CD14-positive monocyte (primary cell): Measurements from ENCODE around the gene NOTCH1. TPM values are rescaled to one million over a fixed set of nuclear protein-coding genes. Genes with fewer than 3 reads are reported as not detected.

Experiments
- DNase-seq, 3 donors: peaks; one replicate each; pipeline ENCODE4 v3.0.0-alpha.2; 2011 to 2022
- H2AFZ ChIP-seq: 2 replicates; pipeline ENCODE4 v1.6.0; 2012; ENCODE audit warnings: mild to moderate bottlenecking, low read depth, low read length, inconsistent platforms; ENCODE audit not compliant: insufficient read depth, poor library complexity, severe bottlenecking
- H3K27ac ChIP-seq, 2 donors: 1 replicate in 1 of 2; 2 replicates in 1 of 2; pipeline ENCODE4 v1.5.1; 2012 to 2013; ENCODE audit warnings: low read length in 2 of 2, control low read depth in 1 of 2, inconsistent platforms in 1 of 2, low read depth in 1 of 2, mild to moderate bottlenecking in 1 of 2
- H3K27me3 ChIP-seq, 2 donors: one replicate each; pipeline versions ENCODE4 v1.6.0 to v1.6.1; 2011 to 2013; ENCODE audit warnings: low read length in 2 of 2; ENCODE audit not compliant: control insufficient read depth in 2 of 2, insufficient read depth in 2 of 2
- H3K36me3 ChIP-seq, 2 donors: replicated peaks in 1 of 2; 1 replicate in 1 of 2; 2 replicates in 1 of 2; pipeline versions ENCODE4 v1.5.1 to v1.6.1; 2012 to 2013; ENCODE audit warnings: low read length in 2 of 2, control low read depth in 1 of 2, inconsistent platforms in 1 of 2, mild to moderate bottlenecking in 1 of 2; ENCODE audit not compliant: insufficient read depth in 2 of 2, control insufficient read depth in 1 of 2
- H3K4me1 ChIP-seq, 2 donors: 1 replicate in 1 of 2; 2 replicates in 1 of 2; pipeline versions ENCODE4 v1.5.1 to v1.6.1; 2012 to 2013; ENCODE audit warnings: low read length in 2 of 2, control low read depth in 1 of 2, inconsistent platforms in 1 of 2, mild to moderate bottlenecking in 1 of 2, moderate library complexity in 1 of 2; ENCODE audit not compliant: insufficient read depth in 2 of 2, control insufficient read depth in 1 of 2
- H3K4me2 ChIP-seq: replicated peaks from 2 replicates; pipeline ENCODE3; 2012; ENCODE audit warnings: low read length, moderate library complexity, mild to moderate bottlenecking; ENCODE audit not compliant: poor library complexity, severe bottlenecking; ENCODE audit errors: extremely low read depth
- H3K4me3 ChIP-seq, 3 experiments: fragments of 200-600 bp in 1 of 3; sonication (generic) in 1 of 3; replicated peaks in 1 of 3; 1 replicate in 2 of 3; 2 replicates in 1 of 3; pipeline ENCODE4 v1.5.1; 2011 to 2013; ENCODE audit warnings: low read length in 3 of 3, mild to moderate bottlenecking in 3 of 3, control low read depth in 2 of 3, low read depth in 2 of 3, inconsistent platforms in 1 of 3, moderate library complexity in 1 of 3
- H3K79me2 ChIP-seq: 2 replicates; pipeline ENCODE4 v1.6.0; 2012; ENCODE audit warnings: mild to moderate bottlenecking, control low read depth, inconsistent platforms, low read length, moderate library complexity; ENCODE audit not compliant: insufficient read depth
- H3K9ac ChIP-seq: 2 replicates; pipeline ENCODE4 v1.6.0; 2017; ENCODE audit warnings: low read length, mild to moderate bottlenecking; ENCODE audit not compliant: insufficient read depth, poor library complexity, severe bottlenecking
- H3K9me3 ChIP-seq, 2 donors: replicated peaks in 1 of 2; 1 replicate in 1 of 2; 2 replicates in 1 of 2; pipeline versions ENCODE4 v1.5.1 to v1.6.1; 2012 to 2013; ENCODE audit warnings: low read length in 2 of 2, control low read depth in 1 of 2; ENCODE audit not compliant: control insufficient read depth in 1 of 2, insufficient read depth in 1 of 2
- H4K20me1 ChIP-seq: 2 replicates; pipeline ENCODE4 v1.6.0; 2012; ENCODE audit warnings: mild to moderate bottlenecking, low read length, control low read depth, moderate library complexity; ENCODE audit not compliant: insufficient read depth
- H3K27ac Mint-ChIP-seq, 7 donors: one replicate each; pipeline ENCODE4 v1.8.0; 2020; ENCODE audit warnings: mild to moderate bottlenecking in 7 of 7, mixed read lengths in 7 of 7, moderate library complexity in 6 of 7, inconsistent platforms in 2 of 7
- H3K27me3 Mint-ChIP-seq, 3 donors: one replicate each; pipeline ENCODE4 v1.8.0; 2021 to 2022; ENCODE audit warnings: low read depth in 3 of 3, mild to moderate bottlenecking in 3 of 3, mixed read lengths in 3 of 3, moderate library complexity in 3 of 3, inconsistent platforms in 1 of 3
- H3K36me3 Mint-ChIP-seq, 2 donors: one replicate each; pipeline ENCODE4 v1.8.0; 2020; ENCODE audit warnings: mixed read lengths in 2 of 2, inconsistent platforms in 1 of 2, mild to moderate bottlenecking in 1 of 2
- H3K4me1 Mint-ChIP-seq: one replicate; pipeline ENCODE4 v1.8.0; 2020; ENCODE audit warnings: mild to moderate bottlenecking, mixed read lengths
- H3K4me3 Mint-ChIP-seq, 2 donors: one replicate each; pipeline ENCODE4 v1.8.0; 2020; ENCODE audit warnings: mild to moderate bottlenecking in 2 of 2, mixed read lengths in 2 of 2, moderate library complexity in 1 of 2
- H3K9me3 Mint-ChIP-seq, 7 donors: one replicate each; pipeline ENCODE4 v1.8.0; 2020 to 2022; ENCODE audit warnings: mixed read lengths in 7 of 7, mild to moderate bottlenecking in 6 of 7, moderate library complexity in 6 of 7, inconsistent platforms in 2 of 7
- WGBS: methylation state at CpG from one replicate; pipeline ENCODE4 v1.1.5; 2013; ENCODE audit warnings: missing lambda C conversion rate; ENCODE audit not compliant: insufficient coverage; 5-methylcytosine and 5-hydroxymethylcytosine counted together
- intact Hi-C, 2 donors: fragments of 100-400 bp; cut with micrococcal nuclease; formaldehyde crosslinking; loops; one replicate each; pipeline versions ENCODE4 v1.15.0 to v1.15.1; 2023
- polyA plus RNA-seq, 3 donors: library from polyadenylated mRNA; depleted of rRNA in 1 of 3; unstranded in 2 of 3; stranded (reverse) in 1 of 3; fragments of 300-500 nt in 2 of 3; fragments of >200 nt in 1 of 3; fragmentation: Illumina TruSeq in 2 of 3; gene quantifications; 1 replicate in 2 of 3; 2 replicates in 1 of 3; pipeline ENCODE4 v1.2.3, GENCODE V29; 2012 to 2021
- TF ChIP-seq, protein P1 (sequence below): fragments of 200-600 bp; IDR thresholded peaks from one replicate; pipeline ENCODE4 v1.8.0; 2022; ENCODE audit warnings: antibody characterized with exemption, mild to moderate bottlenecking

NOTCH1 gene
- polyA plus RNA-seq, 3 donors: 1.4 to 33.0 (median 2.2) TPM

DNA sequence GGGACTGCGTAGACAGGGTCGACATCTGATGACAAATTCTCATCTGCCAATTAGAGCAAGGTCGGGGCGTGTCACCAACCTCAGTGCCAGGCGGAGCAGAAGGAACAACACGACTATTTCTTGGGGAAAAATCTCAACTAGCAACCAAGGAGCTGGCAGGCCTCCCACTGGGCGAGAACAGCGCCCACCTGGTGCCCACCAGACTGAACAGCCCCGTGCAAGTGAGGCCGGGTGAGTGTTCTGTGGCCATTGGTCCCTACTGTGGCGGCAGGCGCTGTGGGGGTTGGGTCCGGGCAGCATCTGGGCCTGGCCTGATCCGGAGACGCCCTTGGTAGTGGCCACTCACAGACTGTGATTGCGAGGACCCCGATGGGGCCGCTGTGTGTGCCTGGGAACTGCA, 11.5 kb downstream of the NOTCH1 start:
- Mint-ChIP-seq H3K27ac (peak overlapping the region; percentile 85 to 92 (median 89)), H3K27me3 (peaks cover 21 to 41% (median 25%) of the 10 kb centered on the region in 3 donors), H3K36me3 (peaks cover 33 to 55% of the 10 kb centered on the region in 2 donors), H3K4me3 (no peak overlapping the region), H3K9me3 (peaks cover 0 to 2% (median 0%) of the 10 kb centered on the region in 7 donors), H3K4me1 (peaks cover 68% of the 10 kb centered on the region)
- Histone ChIP-seq H3K79me2 (peaks cover 81% of the 10 kb centered on the region), H2AFZ (no peak overlapping the region), H3K9me3 (no peaks in the 10 kb centered on the region), H3K36me3 (peaks cover 9 to 21% of the 10 kb centered on the region in 2 donors), H3K4me2 (no peak overlapping the region), H3K27ac (peak overlapping the region; percentile 58 to 94), H3K27me3 (peaks cover 0 to 34% of the 10 kb centered on the region in 2 donors), H3K4me1 (peaks cover 69 to 92% of the 10 kb centered on the region in 2 donors), H4K20me1 (peaks cover 95% of the 10 kb centered on the region), H3K4me3 (no peak overlapping the region), H3K9ac (peak overlapping the region; percentile 84)
- 87% methylated on average over 18 of the region's 18 CpGs for WGBS
- TF ChIP-seq, protein P1, sequence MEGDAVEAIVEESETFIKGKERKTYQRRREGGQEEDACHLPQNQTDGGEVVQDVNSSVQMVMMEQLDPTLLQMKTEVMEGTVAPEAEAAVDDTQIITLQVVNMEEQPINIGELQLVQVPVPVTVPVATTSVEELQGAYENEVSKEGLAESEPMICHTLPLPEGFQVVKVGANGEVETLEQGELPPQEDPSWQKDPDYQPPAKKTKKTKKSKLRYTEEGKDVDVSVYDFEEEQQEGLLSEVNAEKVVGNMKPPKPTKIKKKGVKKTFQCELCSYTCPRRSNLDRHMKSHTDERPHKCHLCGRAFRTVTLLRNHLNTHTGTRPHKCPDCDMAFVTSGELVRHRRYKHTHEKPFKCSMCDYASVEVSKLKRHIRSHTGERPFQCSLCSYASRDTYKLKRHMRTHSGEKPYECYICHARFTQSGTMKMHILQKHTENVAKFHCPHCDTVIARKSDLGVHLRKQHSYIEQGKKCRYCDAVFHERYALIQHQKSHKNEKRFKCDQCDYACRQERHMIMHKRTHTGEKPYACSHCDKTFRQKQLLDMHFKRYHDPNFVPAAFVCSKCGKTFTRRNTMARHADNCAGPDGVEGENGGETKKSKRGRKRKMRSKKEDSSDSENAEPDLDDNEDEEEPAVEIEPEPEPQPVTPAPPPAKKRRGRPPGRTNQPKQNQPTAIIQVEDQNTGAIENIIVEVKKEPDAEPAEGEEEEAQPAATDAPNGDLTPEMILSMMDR: no peak
- DNase-seq: peak in 1 of 3 donors; percentile 34
- intact Hi-C loops: loop anchor here in 1 of 2 donors (5.0 kb wide), 1 partner anchor 93 kb away; no protein-coding TSS in a partner anchor

DNA sequence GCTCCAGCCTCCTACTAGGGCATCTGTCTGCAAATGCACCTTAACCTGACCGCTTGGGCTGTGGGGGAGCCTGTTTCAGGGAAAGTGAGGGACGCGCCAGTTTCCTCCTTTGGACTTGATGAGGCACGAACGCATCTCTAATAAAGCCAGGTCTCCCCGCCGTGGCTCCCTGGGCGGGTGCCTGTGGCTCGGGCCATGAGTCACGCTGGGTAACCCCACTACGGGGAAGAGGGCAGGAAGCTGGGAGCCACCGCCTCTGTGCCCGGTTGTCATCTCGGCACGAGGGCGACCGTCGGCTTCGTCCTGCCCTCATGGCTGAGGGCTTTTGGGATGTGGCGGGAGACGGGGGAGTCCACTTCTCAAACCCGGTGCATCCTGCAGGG, 12.1 kb downstream of the NOTCH1 start:
- Mint-ChIP-seq H3K36me3 (peaks cover 32 to 53% of the 10 kb centered on the region in 2 donors), H3K4me1 (peaks cover 67% of the 10 kb centered on the region), H3K9me3 (peaks cover 0 to 2% (median 0%) of the 10 kb centered on the region in 7 donors), H3K4me3 (peak overlapping the region; percentile 54 to 79), H3K27me3 (peaks cover 21 to 44% (median 25%) of the 10 kb centered on the region in 3 donors), H3K27ac (peak overlapping the region; percentile 85 to 92 (median 89))
- H3K4me1 ChIP-seq: peaks cover 69 to 92% of the 10 kb centered on the region in 2 donors
- peaks cover 95% of the 10 kb centered on the region for H4K20me1 ChIP-seq
- H3K27ac ChIP-seq: peak overlapping the region; percentile 58 to 94
- H3K36me3 ChIP-seq: peaks cover 9 to 21% of the 10 kb centered on the region in 2 donors
- H3K27me3 ChIP-seq: peaks cover 0 to 35% of the 10 kb centered on the region in 2 donors
- DNase-seq: peak; percentile 95 to 97 (median 97)
- peak overlapping the region; percentile 59 for H3K4me2 ChIP-seq
- H3K79me2 ChIP-seq: peaks cover 82% of the 10 kb centered on the region
- TF ChIP-seq, protein P1: no peak
- intact Hi-C loops: loop anchor here in 1 of 2 donors (5.0 kb wide), 1 partner anchor 94 kb away; no protein-coding TSS in a partner anchor
- peak overlapping the region in 1 of 3 experiments; percentile 47 for H3K4me3 ChIP-seq
- 1% methylated on average over 15 of the region's 22 CpGs for WGBS
- H3K9ac ChIP-seq: peak overlapping the region; percentile 84
- no peak overlapping the region for H2AFZ ChIP-seq
- H3K9me3 ChIP-seq: no peaks in the 10 kb centered on the region
